HEK293 (cell line): ENCODE measurements around the gene MITF.

Source experiments
- CTCF ChIA-PET: fragments of 350-600 bp; formaldehyde crosslinking; extraction: SDS; loops from one replicate; lab custom pipeline; 2021; ENCODE audit warnings: antibody characterized with exemption; lab: Yijun Ruan, JAX
- POLR2A ChIA-PET: fragments of 300-600 bp; formaldehyde crosslinking; extraction: SDS; loops from one replicate; lab custom pipeline; 2020; ENCODE audit warnings: antibody characterized with exemption, inconsistent platforms; lab: Yijun Ruan, JAX
- H3K27ac ChIP-seq: fragments of 200-500 bp; sonication (Bioruptor generic); 2 replicates; pipeline ENCODE4 v1.5.1; 2014; ENCODE audit warnings: low read depth, low read length, control low read depth, inconsistent platforms; ENCODE audit errors: extremely low read depth
- H3K36me3 ChIP-seq, 2 experiments: fragments of 200-500 bp in 1 of 2; sonication (Bioruptor generic) in 1 of 2; 1 replicate in 1 of 2; 2 replicates in 1 of 2; pipeline ENCODE4 v1.5.1; 2014 to 2017; ENCODE audit warnings: inconsistent platforms in 2 of 2, low read length in 2 of 2; ENCODE audit not compliant: control insufficient read depth in 2 of 2, insufficient read depth in 1 of 2
- H3K4me1 ChIP-seq: fragments of 200-500 bp; sonication (Bioruptor generic); 2 replicates; pipeline ENCODE4 v1.5.1; 2014; ENCODE audit warnings: mild to moderate bottlenecking, low read length, inconsistent platforms; ENCODE audit not compliant: control insufficient read depth, insufficient read depth
- H3K4me3 ChIP-seq: 2 replicates; pipeline ENCODE4 v1.5.1; 2011; ENCODE audit warnings: low read depth, mild to moderate bottlenecking, control low read depth, low read length, moderate library complexity
- H3K9me3 ChIP-seq: fragments of 200-500 bp; sonication (Bioruptor generic); 2 replicates; pipeline ENCODE4 v1.5.1; 2014; ENCODE audit warnings: low read depth, low read length, inconsistent platforms; ENCODE audit not compliant: control insufficient read depth, insufficient read depth
- IKZF3 ChIP-seq: fragments of 450-650 bp; IDR thresholded peaks from 2 replicates; pipeline ENCODE4 v1.5.0; 2018; ENCODE audit warnings: missing biosample characterization, mild to moderate bottlenecking, missing genetic modification characterization, moderate library complexity
- SETDB1 ChIP-seq: IDR thresholded peaks from one replicate; pipeline ENCODE4 v1.6.1; 2017; ENCODE audit warnings: mild to moderate bottlenecking, low read length, moderate library complexity, mixed read lengths; ENCODE audit not compliant: insufficient read length
- YY2 ChIP-seq: fragments of 450-650 bp; formaldehyde crosslinking; IDR thresholded peaks from 2 replicates; pipeline ENCODE4 v1.5.1; 2016; ENCODE audit warnings: missing biosample characterization, missing genetic modification characterization
- ZBTB17 ChIP-seq: fragments of 450-650 bp; formaldehyde crosslinking; IDR thresholded peaks from 2 replicates; pipeline ENCODE4 v1.5.1; 2016; ENCODE audit warnings: missing biosample characterization, missing genetic modification characterization
- ZBTB7A ChIP-seq: fragments of 450-650 bp; formaldehyde crosslinking; IDR thresholded peaks from 2 replicates; pipeline ENCODE4 v1.5.1; 2016; ENCODE audit warnings: low read depth, missing biosample characterization, missing genetic modification characterization
- ZFP3 ChIP-seq: fragments of 450-650 bp; formaldehyde crosslinking; IDR thresholded peaks from 2 replicates; pipeline ENCODE4 v1.5.1; 2016; ENCODE audit warnings: low read depth, missing biosample characterization, missing genetic modification characterization
- ZFP69B ChIP-seq: fragments of 450-650 bp; formaldehyde crosslinking; IDR thresholded peaks from 2 replicates; pipeline ENCODE4 v1.5.1; 2016; ENCODE audit warnings: missing biosample characterization, missing genetic modification characterization
- ZNF391 ChIP-seq: fragments of 450-650 bp; formaldehyde crosslinking; IDR thresholded peaks from 2 replicates; pipeline ENCODE4 v1.5.1; 2016; ENCODE audit warnings: low read depth, missing biosample characterization, missing genetic modification characterization, borderline replicate concordance
- ZNF423 ChIP-seq: fragments of 450-650 bp; formaldehyde crosslinking; IDR thresholded peaks from 2 replicates; pipeline ENCODE4 v1.5.1; 2016; ENCODE audit warnings: missing biosample characterization, missing genetic modification characterization
- ZNF473 ChIP-seq: fragments of 450-650 bp; formaldehyde crosslinking; IDR thresholded peaks from 2 replicates; pipeline ENCODE4 v1.5.1; 2017; ENCODE audit warnings: missing biosample characterization, missing genetic modification characterization
- ZNF521 ChIP-seq: fragments of 450-650 bp; formaldehyde crosslinking; IDR thresholded peaks from 2 replicates; pipeline ENCODE4 v1.5.1; 2017; ENCODE audit warnings: missing biosample characterization, mild to moderate bottlenecking, missing genetic modification characterization
- ZNF548 ChIP-seq: fragments of 450-650 bp; formaldehyde crosslinking; IDR thresholded peaks from 2 replicates; pipeline ENCODE4 v1.5.1; 2016; ENCODE audit warnings: missing biosample characterization, missing genetic modification characterization
- ZNF621 ChIP-seq: fragments of 450-650 bp; formaldehyde crosslinking; IDR thresholded peaks from 2 replicates; pipeline ENCODE4 v1.5.1; 2017; ENCODE audit warnings: missing biosample characterization, missing genetic modification characterization
- ZNF658 ChIP-seq: fragments of 450-650 bp; formaldehyde crosslinking; IDR thresholded peaks from 2 replicates; pipeline ENCODE4; 2016; ENCODE audit warnings: missing biosample characterization, missing genetic modification characterization
- ZNF777 ChIP-seq: fragments of 450-650 bp; formaldehyde crosslinking; IDR thresholded peaks from 2 replicates; pipeline ENCODE4 v1.5.1; 2017; ENCODE audit warnings: missing biosample characterization, missing genetic modification characterization, borderline replicate concordance
- ZNF837 ChIP-seq: fragments of 450-650 bp; formaldehyde crosslinking; IDR thresholded peaks from 2 replicates; pipeline ENCODE4 v1.5.1; 2016; ENCODE audit warnings: missing biosample characterization, missing genetic modification characterization
- TF ChIP-seq, protein P1 (sequence below): fragments of 450-650 bp; formaldehyde crosslinking; IDR thresholded peaks from 2 replicates; pipeline ENCODE4 v1.5.1; 2016; ENCODE audit warnings: missing biosample characterization, missing genetic modification characterization
- TF ChIP-seq, protein P2 (sequence below): fragments of 450-650 bp; formaldehyde crosslinking; IDR thresholded peaks from 2 replicates; pipeline ENCODE4 v1.5.1; 2016; ENCODE audit warnings: missing biosample characterization, missing genetic modification characterization
- TF ChIP-seq, protein P3 (sequence below): fragments of 450-650 bp; formaldehyde crosslinking; IDR thresholded peaks from 2 replicates; pipeline ENCODE4 v1.5.1; 2016; ENCODE audit warnings: missing biosample characterization, missing genetic modification characterization
- TF ChIP-seq, protein P4 (sequence below): fragments of 450-650 bp; formaldehyde crosslinking; IDR thresholded peaks from 2 replicates; pipeline ENCODE4 v1.5.1; 2016; ENCODE audit warnings: missing biosample characterization, missing genetic modification characterization

The MITF gene

DNA sequence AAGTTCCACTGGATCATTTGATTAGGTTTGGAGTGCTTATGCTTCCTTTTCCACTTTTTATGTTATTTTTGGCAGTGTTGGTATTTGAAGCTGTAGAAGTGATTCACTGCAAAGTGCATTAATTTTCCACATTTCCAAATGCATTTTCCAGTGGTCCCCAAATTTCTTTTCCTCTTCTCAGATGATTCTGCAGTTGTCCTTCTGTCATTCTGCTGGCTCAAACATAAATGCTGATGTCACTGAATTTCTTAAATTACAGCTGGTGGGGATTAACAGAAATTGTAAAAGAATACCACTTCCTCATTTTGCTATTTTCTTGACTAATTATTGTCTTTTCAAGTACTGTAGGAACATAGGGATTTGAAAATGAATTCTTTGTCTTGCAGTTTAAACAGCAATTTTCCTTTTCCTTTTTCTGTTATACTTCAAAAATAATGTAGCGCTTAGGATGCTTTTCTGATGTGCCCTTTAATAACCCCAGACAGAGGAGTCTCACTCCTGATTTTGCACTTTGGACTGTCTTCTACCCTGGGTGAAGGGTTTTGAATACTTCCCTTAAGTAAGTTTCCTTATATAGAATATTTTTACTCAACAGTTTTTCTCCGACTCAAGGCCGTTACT is 25.0 kb downstream of the MITF start:
- H3K4me1 ChIP-seq, result peaks cover 4% of the 10 kb centered on the region; the same call in 1 of the 2 replicates
- H3K4me3 ChIP-seq, result no peak overlapping the region
- POLR2A ChIA-PET, result no interaction called here
- TF ChIP-seq ZNF837 (tag by site-specific recombination), result no peak
- TF ChIP-seq, protein P1, sequence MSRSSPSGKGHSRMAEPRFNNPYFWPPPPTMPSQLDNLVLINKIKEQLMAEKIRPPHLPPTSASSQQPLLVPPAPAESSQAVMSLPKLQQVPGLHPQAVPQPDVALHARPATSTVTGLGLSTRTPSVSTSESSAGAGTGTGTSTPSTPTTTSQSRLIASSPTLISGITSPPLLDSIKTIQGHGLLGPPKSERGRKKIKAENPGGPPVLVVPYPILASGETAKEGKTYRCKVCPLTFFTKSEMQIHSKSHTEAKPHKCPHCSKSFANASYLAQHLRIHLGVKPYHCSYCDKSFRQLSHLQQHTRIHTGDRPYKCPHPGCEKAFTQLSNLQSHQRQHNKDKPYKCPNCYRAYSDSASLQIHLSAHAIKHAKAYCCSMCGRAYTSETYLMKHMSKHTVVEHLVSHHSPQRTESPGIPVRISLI (tag by site-specific recombination), result no peak
- no peak for TF ChIP-seq ZNF777
- TF ChIP-seq ZBTB7A (tag by site-specific recombination), result no peak
- TF ChIP-seq SETDB1, result no peak
- no peak for TF ChIP-seq ZNF548 (tag by site-specific recombination)
- no peak overlapping the region for H3K27ac ChIP-seq
- H3K9me3 ChIP-seq, result no peaks in the 10 kb centered on the region
- no peaks in the 10 kb centered on the region for H3K36me3 ChIP-seq
- CTCF ChIA-PET, result interaction anchor here (0.5 kb wide), 1 partner anchor 16 kb away, joined by 3 read pairs; no protein-coding TSS in a partner anchor

DNA sequence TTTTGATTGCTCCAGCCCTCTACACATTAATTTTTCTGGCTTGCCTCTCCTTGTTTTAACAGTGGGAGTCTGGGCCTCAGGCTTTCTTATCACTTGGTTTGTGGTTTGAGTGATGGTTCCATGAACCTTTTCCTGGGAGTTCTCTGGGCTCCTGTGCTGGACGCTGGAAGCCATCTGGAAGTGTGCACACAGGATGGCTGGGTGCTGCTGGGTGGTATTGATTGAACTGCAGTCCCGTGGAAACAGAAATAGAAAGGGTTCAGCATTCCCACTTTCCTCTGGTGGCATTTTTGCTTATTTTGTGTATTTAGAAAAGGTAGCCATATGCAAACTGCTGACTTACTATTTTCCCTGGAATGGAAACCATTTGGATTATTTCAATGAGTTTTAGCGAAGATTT is 25.6 kb downstream of the MITF start:
- POLR2A ChIA-PET, result no interaction called here
- Histone ChIP-seq H3K4me3 (no peak overlapping the region), H3K36me3 (no peaks in the 10 kb centered on the region), H3K9me3 (no peaks in the 10 kb centered on the region), H3K4me1 (peaks cover 4% of the 10 kb centered on the region; the same call in 1 of the 2 replicates), H3K27ac (no peak overlapping the region)
- CTCF ChIA-PET, result no interaction called here
- TF ChIP-seq ZNF621 (no peak), ZBTB17 (tag by site-specific recombination) (peak; percentile 52; the same call in 1 of the 2 replicates)

DNA sequence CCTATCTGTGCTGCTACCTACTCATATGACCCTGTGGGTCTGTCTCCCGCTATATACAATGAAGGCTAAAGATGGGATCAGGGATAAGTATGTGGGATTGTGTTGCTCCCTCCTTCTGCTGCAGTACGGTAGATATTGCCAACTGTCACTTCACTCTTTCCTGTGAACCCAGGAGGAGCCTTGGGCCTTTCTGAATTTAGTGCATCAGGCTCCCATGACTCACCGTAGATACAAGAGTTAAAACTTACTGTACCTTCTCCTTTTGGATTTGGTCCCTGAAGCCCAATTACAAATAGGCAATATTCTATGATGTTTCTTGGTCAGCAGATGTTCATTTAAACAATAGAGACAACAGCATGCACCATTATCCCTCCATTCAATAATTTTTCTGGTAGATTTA is 27.4 kb downstream of the MITF start:
- H3K9me3 ChIP-seq, result no peaks in the 10 kb centered on the region
- no peak for TF ChIP-seq ZNF658 (tag by site-specific recombination)
- H3K27ac ChIP-seq, result no peak overlapping the region
- ChIA-PET CTCF (interaction anchor here (0.5 kb wide), 1 partner anchor 100 kb away, joined by 3 read pairs; no protein-coding TSS in a partner anchor), POLR2A (no interaction called here)
- H3K4me3 ChIP-seq, result no peak overlapping the region
- H3K36me3 ChIP-seq, result no peaks in the 10 kb centered on the region
- peaks cover 4% of the 10 kb centered on the region; the same call in 1 of the 2 replicates for H3K4me1 ChIP-seq

DNA sequence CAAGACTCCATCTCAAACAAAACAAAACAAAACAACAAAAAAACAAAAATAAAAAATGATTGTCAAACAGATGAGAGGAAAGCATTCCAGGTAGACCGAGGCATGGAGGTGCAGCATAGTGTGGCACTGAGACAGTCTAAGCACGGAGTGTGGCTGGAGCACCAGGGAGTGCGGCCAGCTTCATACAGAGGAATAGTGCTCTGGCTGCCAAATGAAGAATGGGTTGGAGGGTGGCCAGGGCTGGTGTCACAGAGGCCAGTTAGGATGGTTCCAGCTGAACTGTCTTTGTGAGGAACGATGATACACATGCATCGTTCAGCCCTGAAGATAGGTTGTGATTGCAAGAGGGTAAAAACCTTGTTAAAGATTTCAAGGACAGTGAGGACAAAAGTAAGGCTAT is 28.3 kb downstream of the MITF start:
- H3K9me3 ChIP-seq, result no peaks in the 10 kb centered on the region
- ChIA-PET POLR2A (no interaction called here), CTCF (no interaction called here)
- H3K27ac ChIP-seq, result no peak overlapping the region
- TF ChIP-seq ZFP69B (tag by site-specific recombination) (no peak), ZNF473 (tag by site-specific recombination) (no peak), ZFP3 (tag by site-specific recombination) (no peak), ZNF423 (tag by site-specific recombination) (no peak), YY2 (tag by site-specific recombination) (no peak), IKZF3 (no peak), ZNF521 (tag by site-specific recombination) (no peak), ZNF391 (tag by site-specific recombination) (no peak)
- TF ChIP-seq, protein P2, sequence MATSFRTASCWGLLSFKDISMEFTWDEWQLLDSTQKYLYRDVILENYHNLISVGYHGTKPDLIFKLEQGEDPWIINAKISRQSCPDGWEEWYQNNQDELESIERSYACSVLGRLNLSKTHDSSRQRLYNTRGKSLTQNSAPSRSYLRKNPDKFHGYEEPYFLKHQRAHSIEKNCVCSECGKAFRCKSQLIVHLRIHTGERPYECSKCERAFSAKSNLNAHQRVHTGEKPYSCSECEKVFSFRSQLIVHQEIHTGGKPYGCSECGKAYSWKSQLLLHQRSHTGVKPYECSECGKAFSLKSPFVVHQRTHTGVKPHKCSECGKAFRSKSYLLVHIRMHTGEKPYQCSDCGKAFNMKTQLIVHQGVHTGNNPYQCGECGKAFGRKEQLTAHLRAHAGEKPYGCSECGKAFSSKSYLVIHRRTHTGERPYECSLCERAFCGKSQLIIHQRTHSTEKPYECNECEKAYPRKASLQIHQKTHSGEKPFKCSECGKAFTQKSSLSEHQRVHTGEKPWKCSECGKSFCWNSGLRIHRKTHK (tag by site-specific recombination), result no peak
- TF ChIP-seq, protein P3, sequence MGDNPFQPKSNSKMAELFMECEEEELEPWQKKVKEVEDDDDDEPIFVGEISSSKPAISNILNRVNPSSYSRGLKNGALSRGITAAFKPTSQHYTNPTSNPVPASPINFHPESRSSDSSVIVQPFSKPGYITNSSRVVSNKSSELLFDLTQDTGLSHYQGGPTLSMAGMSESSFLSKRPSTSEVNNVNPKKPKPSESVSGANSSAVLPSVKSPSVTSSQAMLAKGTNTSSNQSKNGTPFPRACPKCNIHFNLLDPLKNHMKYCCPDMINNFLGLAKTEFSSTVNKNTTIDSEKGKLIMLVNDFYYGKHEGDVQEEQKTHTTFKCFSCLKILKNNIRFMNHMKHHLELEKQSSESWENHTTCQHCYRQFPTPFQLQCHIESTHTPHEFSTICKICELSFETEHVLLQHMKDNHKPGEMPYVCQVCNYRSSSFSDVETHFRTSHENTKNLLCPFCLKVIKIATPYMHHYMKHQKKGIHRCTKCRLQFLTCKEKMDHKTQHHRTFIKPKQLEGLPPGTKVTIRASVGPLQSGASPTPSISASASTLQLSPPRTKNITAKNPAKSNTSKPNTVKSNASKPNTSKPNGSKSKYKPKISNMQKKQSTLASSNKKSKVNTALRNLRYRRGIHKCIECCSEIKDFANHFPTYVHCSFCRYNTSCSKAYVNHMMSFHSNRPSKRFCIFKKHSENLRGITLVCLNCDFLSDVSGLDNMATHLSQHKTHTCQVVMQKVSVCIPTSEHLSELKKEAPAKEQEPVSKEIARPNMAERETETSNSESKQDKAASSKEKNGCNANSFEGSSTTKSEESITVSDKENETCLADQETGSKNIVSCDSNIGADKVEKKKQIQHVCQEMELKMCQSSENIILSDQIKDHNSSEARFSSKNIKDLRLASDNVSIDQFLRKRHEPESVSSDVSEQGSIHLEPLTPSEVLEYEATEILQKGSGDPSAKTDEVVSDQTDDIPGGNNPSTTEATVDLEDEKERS, result no peak
- TF ChIP-seq, protein P4, sequence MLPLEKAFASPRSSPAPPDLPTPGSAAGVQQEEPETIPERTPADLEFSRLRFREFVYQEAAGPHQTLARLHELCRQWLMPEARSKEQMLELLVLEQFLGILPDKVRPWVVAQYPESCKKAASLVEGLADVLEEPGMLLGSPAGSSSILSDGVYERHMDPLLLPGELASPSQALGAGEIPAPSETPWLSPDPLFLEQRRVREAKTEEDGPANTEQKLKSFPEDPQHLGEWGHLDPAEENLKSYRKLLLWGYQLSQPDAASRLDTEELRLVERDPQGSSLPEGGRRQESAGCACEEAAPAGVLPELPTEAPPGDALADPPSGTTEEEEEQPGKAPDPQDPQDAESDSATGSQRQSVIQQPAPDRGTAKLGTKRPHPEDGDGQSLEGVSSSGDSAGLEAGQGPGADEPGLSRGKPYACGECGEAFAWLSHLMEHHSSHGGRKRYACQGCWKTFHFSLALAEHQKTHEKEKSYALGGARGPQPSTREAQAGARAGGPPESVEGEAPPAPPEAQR (tag by site-specific recombination), result no peak
- H3K4me1 ChIP-seq, result peaks cover 4% of the 10 kb centered on the region; the same call in 1 of the 2 replicates
- H3K4me3 ChIP-seq, result no peak overlapping the region
- no peaks in the 10 kb centered on the region for H3K36me3 ChIP-seq
